Smooth muscle cell (in vitro differentiated cells): ENCODE results near the gene ZNF423. TPM values are rescaled to one million over a fixed set of nuclear protein-coding genes. Genes with fewer than 3 reads are reported as not detected.

ENCODE experiments used
- DNase-seq: peaks from one replicate; lab custom pipeline; 2025; ENCODE audit not compliant: unreplicated experiment; lab: John Stamatoyannopoulos, UW
- H2AFZ ChIP-seq: fragments of 200-600 bp; sonication (generic); 2 replicates; pipeline ENCODE4 v1.6.0; 2016; ENCODE audit warnings: antibody characterized with exemption, low read depth, mild to moderate bottlenecking
- H3F3A ChIP-seq: fragments of 200-600 bp; sonication (generic); 2 replicates; pipeline ENCODE4 v1.6.0; 2017; ENCODE audit warnings: antibody characterized with exemption, low read depth
- H3K27ac ChIP-seq: fragments of 200-600 bp; sonication (generic); 2 replicates; pipeline ENCODE4 v1.5.1; 2016; ENCODE audit warnings: low read depth, mild to moderate bottlenecking
- H3K27me3 ChIP-seq: fragments of 200-600 bp; sonication (generic); 2 replicates; pipeline ENCODE4 v1.6.1; 2016; ENCODE audit warnings: low read depth, mild to moderate bottlenecking
- H3K36me3 ChIP-seq: fragments of 200-600 bp; sonication (generic); 2 replicates; pipeline ENCODE4 v1.5.1; 2016; ENCODE audit warnings: low read depth
- H3K4me1 ChIP-seq: fragments of 200-600 bp; sonication (generic); 2 replicates; pipeline ENCODE4 v1.5.1; 2016; ENCODE audit warnings: low read depth
- H3K4me2 ChIP-seq: fragments of 200-600 bp; sonication (generic); 2 replicates; pipeline ENCODE4 v1.6.0; 2016; ENCODE audit warnings: mild to moderate bottlenecking
- H3K4me3 ChIP-seq: fragments of 200-600 bp; sonication (generic); 2 replicates; pipeline ENCODE4 v1.5.1; 2016; ENCODE audit warnings: mild to moderate bottlenecking
- H3K79me2 ChIP-seq: fragments of 200-600 bp; sonication (generic); 2 replicates; pipeline ENCODE4 v1.6.0; 2016; ENCODE audit warnings: low read depth, mild to moderate bottlenecking
- H3K9ac ChIP-seq: fragments of 200-600 bp; sonication (generic); 2 replicates; pipeline ENCODE4 v1.6.0; 2016; ENCODE audit warnings: low read depth
- H3K9me3 ChIP-seq: fragments of 200-600 bp; sonication (generic); replicated peaks from 2 replicates; pipeline ENCODE4 v1.5.1; 2016; ENCODE audit warnings: low read depth
- H4K20me1 ChIP-seq: fragments of 200-600 bp; sonication (generic); 2 replicates; pipeline ENCODE4 v1.6.0; 2016; ENCODE audit warnings: low read depth
- WGBS: methylation state at CpG from one replicate; pipeline ENCODE4 v1.1.7; 2016; ENCODE audit warnings: low lambda C conversion rate; 5-methylcytosine and 5-hydroxymethylcytosine counted together
- polyA plus RNA-seq: library from polyadenylated mRNA; unstranded; fragments of >200 nt; fragmentation: Nextera tagmentation; extraction: Ambion mirVana; gene quantifications from 2 replicates; pipeline ENCODE4 v1.2.1, GENCODE V29; 2016
- total RNA-seq: library from RNA; depleted of rRNA; stranded (reverse); fragments of >200 nt; gene quantifications from 2 replicates; pipeline ENCODE4 v1.2.3, GENCODE V29; 2014
- TF ChIP-seq, protein P1 (sequence below): fragments of 200-600 bp; sonication (generic); IDR thresholded peaks from 2 replicates; pipeline ENCODE4 v1.5.1; 2017; ENCODE audit warnings: borderline replicate concordance, mild to moderate bottlenecking, antibody characterized with exemption; ENCODE audit not compliant: insufficient read depth, poor library complexity, severe bottlenecking

The ZNF423 gene
- total and polyA plus RNA-seq, 2 experiments from 2014 or later = 6.9 to 7.0 TPM

DNA sequence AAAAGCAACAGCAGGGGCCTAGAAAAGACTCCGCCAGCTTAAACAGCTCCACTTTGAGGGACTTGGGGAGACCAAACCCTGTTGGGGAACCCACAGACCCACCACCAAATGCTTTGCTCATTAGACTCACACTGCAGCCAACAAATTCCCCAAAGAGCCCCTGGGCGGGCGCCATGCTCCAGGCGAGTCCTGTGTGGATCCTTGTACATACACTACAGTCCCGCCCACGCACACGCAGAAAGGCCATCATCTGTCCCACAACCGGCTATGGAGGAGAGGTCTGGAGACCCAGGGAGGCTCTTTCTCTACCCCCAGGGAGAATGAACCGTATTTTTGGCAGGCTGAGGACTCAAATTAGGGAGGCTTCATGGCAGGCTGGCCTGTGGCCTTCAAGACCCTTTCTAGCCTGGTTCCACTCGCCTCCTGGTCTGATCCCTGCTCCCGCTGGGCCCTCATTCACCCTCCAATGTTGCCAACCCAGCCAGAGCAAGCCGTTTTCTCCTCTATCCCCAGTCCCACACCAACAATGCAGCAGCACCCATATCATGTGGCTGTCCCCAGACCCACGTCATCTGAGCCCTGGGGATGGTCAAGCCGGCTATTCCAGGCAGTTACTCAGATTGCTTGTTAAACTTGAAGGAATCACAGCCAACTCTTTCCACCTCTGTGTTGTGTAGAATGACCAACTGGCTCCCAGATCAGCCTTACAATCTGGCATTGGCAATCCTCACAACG is 27.2 kb downstream of the ZNF423 start:
- Histone ChIP-seq H3K27me3 (no peaks in the 10 kb centered on the region), H3F3A (no peaks in the 10 kb centered on the region), H3K4me3 (no peak overlapping the region), H3K4me2 (no peak overlapping the region), H4K20me1 (peaks cover 3% of the 10 kb centered on the region), H3K36me3 (no peaks in the 10 kb centered on the region), H3K9ac (no peak overlapping the region), H3K9me3 (no peaks in the 10 kb centered on the region), H3K27ac (no peak overlapping the region), H2AFZ (no peak overlapping the region), H3K4me1 (peaks cover 23% of the 10 kb centered on the region), H3K79me2 (peaks cover 8% of the 10 kb centered on the region)
- TF ChIP-seq, protein P1, sequence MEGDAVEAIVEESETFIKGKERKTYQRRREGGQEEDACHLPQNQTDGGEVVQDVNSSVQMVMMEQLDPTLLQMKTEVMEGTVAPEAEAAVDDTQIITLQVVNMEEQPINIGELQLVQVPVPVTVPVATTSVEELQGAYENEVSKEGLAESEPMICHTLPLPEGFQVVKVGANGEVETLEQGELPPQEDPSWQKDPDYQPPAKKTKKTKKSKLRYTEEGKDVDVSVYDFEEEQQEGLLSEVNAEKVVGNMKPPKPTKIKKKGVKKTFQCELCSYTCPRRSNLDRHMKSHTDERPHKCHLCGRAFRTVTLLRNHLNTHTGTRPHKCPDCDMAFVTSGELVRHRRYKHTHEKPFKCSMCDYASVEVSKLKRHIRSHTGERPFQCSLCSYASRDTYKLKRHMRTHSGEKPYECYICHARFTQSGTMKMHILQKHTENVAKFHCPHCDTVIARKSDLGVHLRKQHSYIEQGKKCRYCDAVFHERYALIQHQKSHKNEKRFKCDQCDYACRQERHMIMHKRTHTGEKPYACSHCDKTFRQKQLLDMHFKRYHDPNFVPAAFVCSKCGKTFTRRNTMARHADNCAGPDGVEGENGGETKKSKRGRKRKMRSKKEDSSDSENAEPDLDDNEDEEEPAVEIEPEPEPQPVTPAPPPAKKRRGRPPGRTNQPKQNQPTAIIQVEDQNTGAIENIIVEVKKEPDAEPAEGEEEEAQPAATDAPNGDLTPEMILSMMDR = no peak
- no peak for DNase-seq
- WGBS = 85% methylated on average over 15 of the region's 15 CpGs

DNA sequence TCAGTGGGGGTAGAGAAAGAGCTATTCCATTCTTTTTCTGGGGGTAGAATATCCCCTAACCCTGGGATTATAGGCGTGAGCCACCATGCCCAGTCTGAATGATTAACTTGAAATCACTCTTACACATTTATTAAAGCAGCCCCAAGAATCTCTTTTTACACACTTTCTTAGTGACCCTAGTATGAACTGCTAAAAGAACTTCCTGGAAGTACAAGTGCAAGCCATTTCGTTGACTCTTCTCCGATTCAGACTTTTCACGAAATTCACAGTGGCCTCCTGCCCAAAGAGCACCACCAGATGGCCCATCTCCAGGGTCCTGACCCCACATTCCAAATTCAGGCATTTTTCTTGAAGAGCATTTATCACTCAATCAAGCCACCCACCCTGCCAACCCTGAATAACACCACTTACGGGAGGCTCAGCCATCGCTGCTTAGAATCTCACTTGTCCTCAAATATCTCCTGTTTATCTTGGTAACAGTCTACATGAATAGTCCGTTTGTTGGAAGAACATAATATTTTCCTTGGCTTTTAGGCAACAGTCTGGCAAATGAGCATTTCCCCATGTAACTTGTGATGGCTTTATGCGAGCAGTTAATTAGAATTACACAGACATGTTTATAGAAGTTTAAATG is 28.0 kb downstream of the ZNF423 start:
- Histone ChIP-seq H3K36me3 (no peaks in the 10 kb centered on the region), H3K9ac (no peak overlapping the region), H2AFZ (no peak overlapping the region), H3K27me3 (no peaks in the 10 kb centered on the region), H3K4me1 (peaks cover 17% of the 10 kb centered on the region), H3K9me3 (no peaks in the 10 kb centered on the region), H3K27ac (no peak overlapping the region), H3K4me2 (no peak overlapping the region), H4K20me1 (peaks cover 3% of the 10 kb centered on the region), H3K4me3 (no peak overlapping the region), H3K79me2 (peaks cover 8% of the 10 kb centered on the region), H3F3A (no peaks in the 10 kb centered on the region)
- WGBS = 82% methylated on average over 8 of the region's 8 CpGs
- no peak for DNase-seq
- TF ChIP-seq, protein P1 = no peak

DNA sequence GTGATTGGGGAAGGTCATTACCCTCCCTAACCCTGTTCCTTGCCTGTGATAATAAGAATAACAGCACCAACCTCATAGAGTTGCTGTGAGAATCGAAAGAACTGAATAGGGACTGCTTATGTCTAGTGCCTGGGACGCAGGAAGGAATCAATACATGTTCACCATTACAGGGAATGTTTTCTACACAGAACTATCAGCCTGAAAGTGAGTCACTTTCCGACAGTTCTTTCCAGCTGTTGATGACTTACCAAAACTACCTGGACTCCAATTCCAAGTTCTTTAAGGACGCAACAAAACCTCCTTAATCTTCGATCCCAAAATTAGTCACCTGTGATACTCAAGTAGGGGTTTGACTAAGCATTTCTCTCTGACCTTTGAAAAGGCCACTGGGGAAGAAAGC is 29.4 kb downstream of the ZNF423 start:
- TF ChIP-seq, protein P1 = no peak
- H3K9ac ChIP-seq = no peak overlapping the region
- peaks cover 3% of the 10 kb centered on the region for H4K20me1 ChIP-seq
- H3K4me2 ChIP-seq = no peak overlapping the region
- peaks cover 8% of the 10 kb centered on the region for H3K79me2 ChIP-seq
- H3K27ac ChIP-seq = no peak overlapping the region
- no peaks in the 10 kb centered on the region for H3K9me3 ChIP-seq
- DNase-seq = no peak
- no peak overlapping the region for H2AFZ ChIP-seq
- 91% methylated on average over 5 of the region's 5 CpGs for WGBS
- H3F3A ChIP-seq = no peaks in the 10 kb centered on the region
- H3K4me1 ChIP-seq = peaks cover 20% of the 10 kb centered on the region
- no peaks in the 10 kb centered on the region for H3K27me3 ChIP-seq
- H3K4me3 ChIP-seq = no peak overlapping the region
- no peaks in the 10 kb centered on the region for H3K36me3 ChIP-seq
